D721Med (cell line): Measurements from ENCODE around the gene ZNF346.
"Not testable (repeated sequence)": the region's sequence is repeated elsewhere in the genome, so short reads cannot be mapped to it uniquely, and the experiment has no call there.

Experiments used
- DNase-seq: peaks from one replicate; pipeline ENCODE4 v3.0.0; 2011; ENCODE audit warnings: low spot score; ENCODE audit not compliant: insufficient read length
- FAIRE-seq: peaks from 2 replicates; lab custom pipeline; 2011; peaks lifted over from hg19 to GRCh38; lab: Jason Lieb, UNC
- TF ChIP-seq, protein P1 (sequence below): IDR thresholded peaks from 2 replicates; pipeline ENCODE4 v1.5.1; 2012; ENCODE audit warnings: mild to moderate bottlenecking, control low read depth; ENCODE audit not compliant: insufficient read depth; ENCODE audit errors: missing control alignments

The ZNF346 gene

DNA sequence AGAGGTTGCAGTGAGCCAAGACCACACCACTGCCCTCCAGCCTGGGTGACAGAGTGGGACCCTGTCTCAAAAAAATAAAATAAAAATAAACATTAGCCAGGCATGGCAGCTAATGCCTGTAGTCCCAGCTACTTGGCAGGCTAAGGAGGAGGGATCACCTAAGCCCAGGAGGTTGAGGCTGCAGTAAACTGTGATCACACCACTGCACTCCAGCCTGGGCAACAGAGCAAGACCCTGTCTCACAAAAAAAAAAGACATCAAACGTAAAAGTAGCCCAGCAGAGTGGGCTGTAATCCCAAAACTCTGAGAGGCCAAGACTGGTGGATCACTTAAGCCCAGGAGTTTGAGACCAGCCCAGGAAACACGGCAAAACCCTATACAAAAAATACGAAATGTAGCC, 34.9 kb upstream of the ZNF346 start:
- TF ChIP-seq, protein P1, sequence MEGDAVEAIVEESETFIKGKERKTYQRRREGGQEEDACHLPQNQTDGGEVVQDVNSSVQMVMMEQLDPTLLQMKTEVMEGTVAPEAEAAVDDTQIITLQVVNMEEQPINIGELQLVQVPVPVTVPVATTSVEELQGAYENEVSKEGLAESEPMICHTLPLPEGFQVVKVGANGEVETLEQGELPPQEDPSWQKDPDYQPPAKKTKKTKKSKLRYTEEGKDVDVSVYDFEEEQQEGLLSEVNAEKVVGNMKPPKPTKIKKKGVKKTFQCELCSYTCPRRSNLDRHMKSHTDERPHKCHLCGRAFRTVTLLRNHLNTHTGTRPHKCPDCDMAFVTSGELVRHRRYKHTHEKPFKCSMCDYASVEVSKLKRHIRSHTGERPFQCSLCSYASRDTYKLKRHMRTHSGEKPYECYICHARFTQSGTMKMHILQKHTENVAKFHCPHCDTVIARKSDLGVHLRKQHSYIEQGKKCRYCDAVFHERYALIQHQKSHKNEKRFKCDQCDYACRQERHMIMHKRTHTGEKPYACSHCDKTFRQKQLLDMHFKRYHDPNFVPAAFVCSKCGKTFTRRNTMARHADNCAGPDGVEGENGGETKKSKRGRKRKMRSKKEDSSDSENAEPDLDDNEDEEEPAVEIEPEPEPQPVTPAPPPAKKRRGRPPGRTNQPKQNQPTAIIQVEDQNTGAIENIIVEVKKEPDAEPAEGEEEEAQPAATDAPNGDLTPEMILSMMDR = no peak
- no peak for FAIRE-seq
- DNase-seq = no peak

DNA sequence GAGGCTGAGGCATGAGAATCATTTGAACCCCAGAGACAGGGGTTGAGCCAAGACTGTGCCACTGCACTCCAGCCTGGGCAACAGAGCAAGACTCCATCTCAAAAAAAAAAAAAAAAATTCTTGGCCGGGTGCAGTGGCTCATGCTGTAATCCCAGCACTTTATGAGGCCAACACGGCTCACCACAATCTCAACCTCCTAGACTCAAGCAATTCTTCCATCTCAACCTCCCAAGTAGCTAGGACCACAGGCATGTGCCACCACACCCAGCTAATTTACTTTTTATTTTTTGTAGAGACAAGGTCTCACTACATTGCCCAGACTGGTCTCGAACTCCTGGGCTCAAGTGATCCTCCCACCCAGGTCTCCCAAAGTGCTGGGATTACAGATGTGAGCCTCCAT, 29.4 kb upstream of the ZNF346 start:
- FAIRE-seq, DNase-seq: not testable (repeated sequence)

DNA sequence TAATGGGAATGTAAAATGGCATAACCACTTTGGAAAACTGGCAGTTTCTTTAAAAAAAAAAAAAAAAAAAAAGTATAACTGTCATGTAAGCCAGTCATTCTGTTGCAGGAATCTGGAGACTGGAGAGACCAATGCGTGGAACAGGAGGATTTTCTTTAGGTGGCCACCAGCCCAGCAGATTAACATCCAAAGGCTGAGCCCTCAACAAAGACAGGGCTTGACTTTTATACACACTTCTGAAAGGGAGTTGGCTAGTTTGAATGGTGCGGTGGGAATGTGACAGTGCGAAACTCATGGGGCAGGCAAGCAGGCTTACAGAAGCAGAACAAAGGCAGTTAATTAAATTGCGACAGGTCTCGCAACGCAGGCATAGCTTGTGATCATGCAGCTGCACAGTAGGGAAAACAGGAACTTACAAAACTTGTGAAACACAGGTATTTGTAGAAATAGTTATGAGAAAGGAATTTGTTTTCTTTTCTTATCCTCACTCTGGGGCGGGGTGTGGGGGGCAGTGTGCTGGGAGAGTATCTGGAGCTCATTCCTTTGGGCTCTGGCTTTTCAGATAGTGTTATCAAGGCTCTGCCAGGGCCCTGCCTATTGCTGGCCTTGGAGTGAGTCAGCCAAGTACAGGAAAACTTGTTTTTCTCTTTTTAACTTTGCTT, 27.9 kb upstream of the ZNF346 start:
- DNase-seq (no peak), FAIRE-seq (no peak)
- TF ChIP-seq, protein P1 = no peak

DNA sequence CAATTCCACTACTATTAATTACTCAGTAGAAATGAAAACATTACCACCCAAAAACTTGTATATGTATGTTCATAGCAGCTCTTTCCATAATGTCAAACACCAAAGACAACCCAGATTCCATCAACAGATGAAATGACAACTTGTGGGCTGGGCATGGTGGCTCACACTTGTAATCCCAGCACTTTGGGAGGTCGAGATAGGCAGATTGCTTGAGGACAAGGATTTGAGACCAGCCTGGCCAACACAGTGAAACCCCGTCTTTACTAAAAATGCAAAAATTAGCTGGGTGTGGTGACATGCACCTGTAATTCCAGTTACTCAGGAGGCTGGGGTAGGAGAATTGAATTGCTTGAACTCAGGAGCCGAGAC, 27.4 kb upstream of the ZNF346 start:
- no peak for FAIRE-seq
- DNase-seq = no peak
- TF ChIP-seq, protein P1 = no peak

DNA sequence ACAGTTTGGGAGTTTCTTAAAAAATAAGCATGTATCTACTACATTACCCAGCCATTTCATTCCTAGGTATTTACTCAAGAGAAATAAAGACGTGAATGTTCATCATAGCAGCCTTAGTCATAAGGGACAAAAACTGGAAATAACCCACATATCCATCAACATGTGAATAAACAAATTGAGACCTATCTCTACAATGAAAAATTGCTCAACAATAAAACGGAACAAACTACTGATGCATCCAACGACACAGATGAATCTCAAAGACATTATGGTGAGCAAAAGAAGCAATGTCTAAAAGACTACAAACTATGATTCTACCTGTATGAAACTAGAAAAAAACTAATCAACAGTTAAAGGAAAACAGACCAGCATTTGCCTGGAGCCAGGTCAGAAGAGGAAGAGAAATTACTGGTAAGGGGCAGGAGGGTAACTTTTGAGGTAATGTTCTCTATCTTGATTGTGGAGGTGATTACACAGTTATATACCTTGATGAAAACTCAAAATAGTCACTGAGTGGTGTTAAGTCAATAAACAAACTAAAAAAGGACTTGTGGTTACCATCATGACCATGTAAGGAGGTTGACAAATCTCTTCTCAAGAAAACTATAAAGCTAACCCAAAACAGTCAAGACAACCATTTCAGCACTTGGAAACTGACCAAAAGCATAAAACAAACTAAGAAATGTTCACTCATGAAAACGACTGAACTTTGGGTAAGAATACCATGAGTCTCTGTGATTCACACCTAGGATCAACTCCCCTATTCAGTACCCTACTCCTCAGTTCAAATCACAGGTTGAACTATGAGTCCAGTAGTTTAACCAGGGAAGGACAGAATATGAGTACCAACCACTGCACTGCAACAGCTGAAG, 26.4 kb upstream of the ZNF346 start:
- no peak for FAIRE-seq
- DNase-seq = no peak
- TF ChIP-seq, protein P1 = no peak

DNA sequence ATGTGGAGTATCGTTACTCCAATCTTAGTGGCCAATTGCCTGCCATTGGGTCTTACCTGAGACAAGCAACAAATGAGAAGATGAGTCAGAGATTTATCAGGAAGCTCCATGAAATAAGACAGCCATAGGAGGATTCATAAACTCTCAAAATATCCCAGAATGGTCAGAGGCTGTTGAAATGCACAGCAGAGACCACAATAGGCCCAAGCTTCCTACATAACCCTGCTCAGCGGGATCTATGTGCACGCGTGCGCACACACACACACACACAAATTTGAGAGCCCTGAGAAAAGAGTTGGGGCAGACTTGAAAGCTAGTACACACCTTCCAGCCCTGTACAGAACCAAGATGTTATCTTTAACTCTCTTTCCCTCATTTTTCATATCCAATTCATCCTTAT, 25.7 kb upstream of the ZNF346 start:
- TF ChIP-seq, protein P1 = no peak
- DNase-seq (no peak), FAIRE-seq (no peak)

DNA sequence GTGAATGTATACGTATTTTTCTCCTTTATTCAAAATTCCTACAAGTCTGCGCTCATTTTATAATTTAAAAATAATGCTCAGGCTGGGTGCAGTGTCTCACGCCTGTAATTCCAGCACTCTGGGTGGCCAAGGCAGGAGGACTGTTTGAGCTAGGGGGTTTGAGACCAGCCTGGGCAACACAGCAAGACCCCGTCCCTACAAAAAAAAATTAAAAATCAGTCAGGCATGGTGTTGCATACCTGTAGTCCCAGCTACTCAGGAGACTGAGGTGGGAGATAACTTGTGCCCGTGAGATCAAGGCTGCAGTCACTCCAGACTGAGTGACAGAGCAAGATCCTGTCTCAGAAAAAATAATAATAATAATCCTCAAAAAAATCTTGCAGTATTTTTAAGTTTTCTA, 23.7 kb upstream of the ZNF346 start:
- FAIRE-seq = no peak
- TF ChIP-seq, protein P1 = no peak
- no peak for DNase-seq

DNA sequence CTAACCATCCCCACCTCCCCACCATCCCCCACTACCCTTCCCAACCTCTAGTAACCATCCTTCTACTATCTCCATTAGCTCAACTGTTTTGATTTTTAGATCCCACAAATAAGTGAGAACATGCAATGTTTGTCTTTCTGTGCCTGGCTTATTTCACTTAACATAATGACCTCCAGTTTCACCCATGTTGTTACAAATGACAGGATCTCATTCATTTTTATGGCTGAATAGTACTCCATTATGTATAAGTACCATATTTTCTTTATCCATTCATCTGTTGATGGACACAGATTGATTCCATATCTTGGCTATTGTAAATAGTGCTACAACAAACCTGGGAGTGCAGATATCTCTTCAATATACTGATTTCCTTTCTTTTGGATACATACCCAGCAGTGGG, 23.0 kb upstream of the ZNF346 start:
- DNase-seq, FAIRE-seq: not testable (repeated sequence)
